Tibial artery (tissue), 4 donors: ENCODE results near the gene CLDN24.

Source experiments
- DNase-seq, 2 donors: peaks; one replicate each; pipeline ENCODE4 v3.0.0-alpha.2; 2019
- H3K27ac ChIP-seq, 2 donors: fragments of 200-600 bp; sonication (generic) in 1 of 2; 1 replicate in 1 of 2; 2 replicates in 1 of 2; pipeline ENCODE4 v1.5.1; 2018 to 2019; ENCODE audit warnings: mild to moderate bottlenecking in 1 of 2
- H3K27me3 ChIP-seq, 2 donors: fragments of 200-600 bp; sonication (generic) in 1 of 2; one replicate each; pipeline versions ENCODE4 v1.5.1 to v1.6.0; 2016 to 2019
- H3K36me3 ChIP-seq, 3 donors: fragments of 200-600 bp; sonication (generic) in 2 of 3; one replicate each; pipeline ENCODE4 v1.5.1; 2016 to 2019; ENCODE audit warnings: mild to moderate bottlenecking in 2 of 3
- H3K4me1 ChIP-seq, 4 donors: fragments of 200-600 bp; sonication (generic) in 2 of 4; 1 replicate in 3 of 4; 2 replicates in 1 of 4; pipeline ENCODE4 v1.5.1; 2016 to 2019
- H3K4me3 ChIP-seq, 2 donors: fragments of 200-600 bp; sonication (generic) in 1 of 2; 1 replicate in 1 of 2; 2 replicates in 1 of 2; pipeline ENCODE4 v1.5.1; 2018 to 2019; ENCODE audit warnings: mild to moderate bottlenecking in 2 of 2
- H3K9me3 ChIP-seq, 3 donors: fragments of 200-600 bp; sonication (generic) in 1 of 3; one replicate each; pipeline ENCODE4 v1.5.1; 2016 to 2019
- intact Hi-C: fragments of 100-400 bp; cut with DNase I; formaldehyde crosslinking; loops from one replicate; pipeline ENCODE4 v1.15.0; 2023; ENCODE audit warnings: low total_unique reads
- TF ChIP-seq, protein P1 (sequence below), 2 experiments: fragments of 200-600 bp in 1 of 2; fragments of 450-650 bp in 1 of 2; IDR thresholded peaks; one replicate each; pipeline ENCODE4 v1.5.1; 2017 to 2019; ENCODE audit warnings: antibody characterized with exemption in 2 of 2, mild to moderate bottlenecking in 1 of 2, moderate library complexity in 1 of 2

The CLDN24 gene

DNA sequence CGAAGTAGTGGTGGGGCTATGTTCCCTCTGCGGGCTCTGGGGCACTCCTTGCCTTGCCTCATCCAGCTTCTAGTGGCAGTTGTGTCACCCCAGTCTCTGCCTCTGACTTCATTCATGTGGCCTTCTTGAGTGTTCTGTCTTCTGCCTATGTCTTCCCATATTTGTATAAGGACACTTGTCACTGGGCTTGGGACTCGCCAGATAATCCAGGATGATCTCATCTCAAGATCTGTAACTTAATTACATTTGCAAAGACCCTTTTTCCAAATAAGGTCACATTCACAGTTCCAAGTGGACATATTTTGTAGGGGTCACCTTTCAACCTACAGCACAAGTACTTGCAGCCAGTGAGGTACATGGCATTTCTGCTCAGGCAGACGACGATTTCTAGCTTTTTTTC lies 30.3 kb upstream of the CLDN24 start:
- DNase-seq: no peak
- peaks cover 0 to 2% (median 0%) of the 10 kb centered on the region in 4 donors for H3K4me1 ChIP-seq
- TF ChIP-seq, protein P1, sequence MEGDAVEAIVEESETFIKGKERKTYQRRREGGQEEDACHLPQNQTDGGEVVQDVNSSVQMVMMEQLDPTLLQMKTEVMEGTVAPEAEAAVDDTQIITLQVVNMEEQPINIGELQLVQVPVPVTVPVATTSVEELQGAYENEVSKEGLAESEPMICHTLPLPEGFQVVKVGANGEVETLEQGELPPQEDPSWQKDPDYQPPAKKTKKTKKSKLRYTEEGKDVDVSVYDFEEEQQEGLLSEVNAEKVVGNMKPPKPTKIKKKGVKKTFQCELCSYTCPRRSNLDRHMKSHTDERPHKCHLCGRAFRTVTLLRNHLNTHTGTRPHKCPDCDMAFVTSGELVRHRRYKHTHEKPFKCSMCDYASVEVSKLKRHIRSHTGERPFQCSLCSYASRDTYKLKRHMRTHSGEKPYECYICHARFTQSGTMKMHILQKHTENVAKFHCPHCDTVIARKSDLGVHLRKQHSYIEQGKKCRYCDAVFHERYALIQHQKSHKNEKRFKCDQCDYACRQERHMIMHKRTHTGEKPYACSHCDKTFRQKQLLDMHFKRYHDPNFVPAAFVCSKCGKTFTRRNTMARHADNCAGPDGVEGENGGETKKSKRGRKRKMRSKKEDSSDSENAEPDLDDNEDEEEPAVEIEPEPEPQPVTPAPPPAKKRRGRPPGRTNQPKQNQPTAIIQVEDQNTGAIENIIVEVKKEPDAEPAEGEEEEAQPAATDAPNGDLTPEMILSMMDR (IDR thresholded peaks at IDR 0.05): no peak
- H3K36me3 ChIP-seq: no peaks in the 10 kb centered on the region
- H3K9me3 ChIP-seq: no peaks in the 10 kb centered on the region
- peaks cover 0 to 12% of the 10 kb centered on the region in 2 donors for H3K27me3 ChIP-seq
- H3K27ac ChIP-seq: no peak overlapping the region
- intact Hi-C loops: no loop called here
- no peak overlapping the region for H3K4me3 ChIP-seq

DNA sequence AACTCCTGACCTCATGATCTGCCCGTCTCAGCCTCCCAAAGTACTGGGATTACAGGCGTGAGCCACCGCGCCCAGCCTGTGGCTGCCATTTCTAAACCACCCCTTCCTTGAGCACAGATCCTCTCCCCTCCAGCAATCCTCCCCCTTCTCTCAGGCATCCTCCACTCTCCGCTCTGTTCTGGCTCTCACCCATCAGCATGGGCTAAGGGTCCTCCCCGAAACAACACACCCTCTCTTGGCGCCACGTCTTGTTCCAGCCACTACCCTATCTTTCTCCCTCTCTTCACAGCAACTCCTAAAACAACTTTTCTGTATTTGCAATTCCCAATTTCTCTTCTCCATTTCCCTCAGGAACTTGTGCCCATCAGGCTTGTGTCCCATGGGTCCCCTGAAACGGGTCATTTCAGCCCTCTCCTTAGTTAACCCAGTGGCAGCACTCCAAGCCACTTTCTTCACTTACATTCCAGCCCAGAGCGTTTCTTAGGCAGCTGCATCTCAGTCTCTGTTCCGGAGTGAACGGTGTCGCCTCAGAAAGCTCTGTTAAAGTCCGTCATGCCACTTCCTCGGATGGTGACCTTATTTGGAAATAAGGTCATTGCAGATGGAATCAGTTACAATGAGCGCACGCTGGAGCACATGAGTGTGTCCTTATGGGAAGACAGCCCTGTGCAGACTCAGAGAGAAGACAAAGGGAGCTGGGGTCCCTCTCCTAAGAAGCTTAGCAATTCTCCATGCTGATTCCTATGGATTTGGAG lies 28.3 kb upstream of the CLDN24 start:
- TF ChIP-seq, protein P1 (IDR thresholded peaks at IDR 0.05): no peak
- Histone ChIP-seq H3K36me3 (no peaks in the 10 kb centered on the region), H3K4me3 (no peak overlapping the region), H3K4me1 (peaks cover 0 to 2% (median 0%) of the 10 kb centered on the region in 4 donors), H3K27ac (no peak overlapping the region), H3K27me3 (peaks cover 0 to 15% of the 10 kb centered on the region in 2 donors), H3K9me3 (no peaks in the 10 kb centered on the region)
- intact Hi-C loops: no loop called here
- no peak for DNase-seq

DNA sequence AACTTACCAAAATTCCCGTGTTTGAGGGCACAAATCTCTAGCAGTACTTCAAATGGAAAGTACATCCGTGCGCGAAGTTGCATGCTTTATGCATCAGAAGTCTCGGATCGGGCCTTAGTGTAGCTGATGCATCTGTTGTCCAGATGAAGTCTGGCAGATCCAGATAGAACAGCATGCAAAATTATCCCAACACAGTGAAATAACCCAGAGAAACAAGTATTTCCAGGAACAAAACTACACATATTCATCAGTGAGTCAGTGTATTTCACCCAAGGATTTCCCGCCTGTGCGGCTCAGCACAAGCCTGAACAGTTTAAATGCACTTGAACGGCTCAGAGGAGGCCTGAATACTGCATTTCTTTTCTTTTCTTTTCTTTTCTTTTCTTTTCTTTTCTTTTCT lies 27.4 kb upstream of the CLDN24 start:
- no peaks in the 10 kb centered on the region for H3K9me3 ChIP-seq
- TF ChIP-seq, protein P1 (IDR thresholded peaks at IDR 0.05): no peak
- H3K27ac ChIP-seq: no peak overlapping the region
- no peak for DNase-seq
- H3K36me3 ChIP-seq: no peaks in the 10 kb centered on the region
- H3K4me3 ChIP-seq: no peak overlapping the region
- H3K27me3 ChIP-seq: peaks cover 0 to 19% of the 10 kb centered on the region in 2 donors
- peaks cover 0 to 2% (median 0%) of the 10 kb centered on the region in 4 donors for H3K4me1 ChIP-seq
- intact Hi-C loops: no loop called here

DNA sequence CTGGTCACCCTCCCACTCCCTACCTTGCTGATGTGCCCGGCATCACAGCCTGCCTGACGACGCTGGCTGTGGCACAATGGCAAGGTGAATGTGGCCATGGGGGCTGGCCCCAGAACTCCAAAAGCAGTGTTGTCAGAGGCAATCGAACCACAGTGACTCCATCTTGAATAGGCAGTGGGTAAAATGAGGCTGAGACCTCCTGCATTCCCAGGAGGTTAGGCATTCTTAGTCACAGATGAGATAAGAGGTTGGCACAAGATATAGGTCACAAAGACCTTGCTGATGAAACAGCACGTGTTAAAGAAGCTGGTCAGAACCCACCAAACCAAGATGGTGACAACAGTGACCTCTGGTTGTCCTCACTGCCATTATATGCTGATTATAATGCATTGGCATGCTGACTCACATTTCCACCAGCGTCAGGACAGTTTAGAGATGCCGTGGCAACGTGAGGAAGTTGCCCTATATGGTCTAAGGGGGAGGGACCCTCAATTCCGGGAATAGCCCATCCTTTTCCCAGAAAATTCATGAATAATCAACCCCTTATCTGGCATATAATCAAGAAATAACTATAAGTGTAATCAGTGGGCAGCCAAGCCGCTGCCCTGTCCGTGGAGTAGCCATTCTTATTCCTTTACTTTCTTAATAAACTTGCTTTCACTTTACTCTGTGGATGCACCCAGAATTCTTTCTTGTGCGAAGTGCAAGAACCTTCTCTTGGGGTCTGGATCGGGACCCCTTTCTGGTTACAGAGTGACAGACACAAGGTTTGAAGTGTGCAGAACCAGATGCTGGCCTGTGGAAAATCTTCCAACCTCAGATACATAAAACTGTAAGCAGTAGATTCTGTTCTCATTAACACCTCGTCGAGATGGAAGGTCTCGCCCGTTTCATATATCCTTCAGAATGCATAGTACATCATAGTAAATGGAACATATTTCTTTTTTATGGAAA lies 26.8 kb upstream of the CLDN24 start:
- intact Hi-C loops: no loop called here
- Histone ChIP-seq H3K4me1 (peaks cover 0 to 2% (median 0%) of the 10 kb centered on the region in 4 donors), H3K9me3 (no peaks in the 10 kb centered on the region), H3K4me3 (no peak overlapping the region), H3K36me3 (no peaks in the 10 kb centered on the region), H3K27me3 (peaks cover 0 to 20% of the 10 kb centered on the region in 2 donors), H3K27ac (no peak overlapping the region)
- no peak for DNase-seq
- TF ChIP-seq, protein P1 (IDR thresholded peaks at IDR 0.05): no peak

DNA sequence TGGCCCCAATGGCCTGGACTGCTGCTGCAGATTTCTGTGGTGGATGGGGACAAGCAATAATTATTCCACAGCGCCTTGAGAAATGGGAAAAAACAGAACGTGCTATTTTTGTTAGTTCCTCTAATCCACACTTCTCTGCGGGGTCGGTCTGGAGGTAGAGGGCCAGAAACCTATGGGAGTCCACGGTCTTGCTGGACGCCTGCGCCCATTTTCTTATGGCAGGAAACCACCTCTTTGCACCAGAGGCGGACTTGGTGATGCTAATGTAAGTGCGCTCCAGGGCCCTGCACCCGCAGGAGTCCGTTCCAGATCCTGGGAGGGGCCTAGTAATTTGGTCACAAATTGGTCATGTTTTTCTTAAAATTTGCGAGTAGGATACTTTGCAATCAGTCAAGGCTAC lies 25.9 kb upstream of the CLDN24 start:
- no peak for DNase-seq

More for the DNA sequence above, 25.9 kb upstream of the CLDN24 start:
- Histone ChIP-seq H3K4me3 (no peak overlapping the region), H3K4me1 (peaks cover 0 to 2% (median 0%) of the 10 kb centered on the region in 4 donors), H3K27me3 (peaks cover 0 to 28% of the 10 kb centered on the region in 2 donors), H3K36me3 (no peaks in the 10 kb centered on the region), H3K27ac (no peak overlapping the region), H3K9me3 (no peaks in the 10 kb centered on the region)
- intact Hi-C loops: no loop called here
- TF ChIP-seq, protein P1 (IDR thresholded peaks at IDR 0.05): no peak
